Neural crest cell (in vitro differentiated cells): ENCODE data around the gene GET3. TPM values are rescaled to one million over a fixed set of nuclear protein-coding genes. Genes with fewer than 3 reads are reported as not detected.

Experiments used
- DNase-seq: peaks from one replicate; pipeline ENCODE4 v3.0.0; 2021; ENCODE audit warnings: low read depth, mixed read lengths, low spot score
- H3K27ac Mint-ChIP-seq: one replicate; pipeline ENCODE4 v1.8.0; 2021; ENCODE audit warnings: mild to moderate bottlenecking, mixed read lengths; ENCODE audit not compliant: unreplicated experiment
- H3K27me3 Mint-ChIP-seq: 2 replicates; pipeline ENCODE4 v1.8.0; 2021; ENCODE audit warnings: low read depth, mild to moderate bottlenecking, mixed read lengths
- H3K36me3 Mint-ChIP-seq: 2 replicates; pipeline ENCODE4 v1.8.0; 2021; ENCODE audit warnings: low read depth, mild to moderate bottlenecking, mixed read lengths
- H3K4me1 Mint-ChIP-seq: 2 replicates; pipeline ENCODE4 v1.8.0; 2021; ENCODE audit warnings: mixed read lengths
- H3K4me3 Mint-ChIP-seq: one replicate; pipeline ENCODE4 v1.8.0; 2021; ENCODE audit warnings: mild to moderate bottlenecking, mixed read lengths
- H3K9me3 Mint-ChIP-seq: 2 replicates; pipeline ENCODE4 v1.8.0; 2021; ENCODE audit warnings: mixed read lengths
- CTCF ChIP-seq: fragments of 200-600 bp; sonication (generic); conservative IDR thresholded peaks from 2 replicates; pipeline ENCODE4 v1.5.0; 2021; ENCODE audit warnings: antibody characterized with exemption, mild to moderate bottlenecking
- total RNA-seq: library from RNA; stranded (reverse); gene quantifications from 2 replicates; pipeline ENCODE4 v1.2.1, GENCODE V29; 2021

The GET3 gene
- total RNA-seq, 1 donor from 2014 or later, result 72.5 TPM

GRCh38 chr19:12757544-12758274 is 20.4 kb downstream of the GET3 start:
- TF ChIP-seq CTCF, result peak; percentile 97
- H3K36me3 Mint-ChIP-seq, result peaks cover 4% of the 10 kb centered on the region
- peak overlapping the region; percentile 75 for H3K27ac Mint-ChIP-seq
- peaks cover 19% of the 10 kb centered on the region for H3K27me3 Mint-ChIP-seq
- peaks cover 4% of the 10 kb centered on the region for H3K9me3 Mint-ChIP-seq
- H3K4me3 Mint-ChIP-seq, result peak overlapping the region; percentile 67
- peaks cover 17% of the 10 kb centered on the region for H3K4me1 Mint-ChIP-seq
- peak; percentile 87 for DNase-seq

GRCh38 chr19:12759686-12760085 is 22.4 kb downstream of the GET3 start:
- TF ChIP-seq CTCF, result no peak
- Mint-ChIP-seq H3K27me3 (peaks cover 7% of the 10 kb centered on the region), H3K27ac (peak overlapping the region; percentile 47), H3K36me3 (peaks cover 4% of the 10 kb centered on the region), H3K4me1 (peaks cover 17% of the 10 kb centered on the region), H3K4me3 (no peak overlapping the region), H3K9me3 (peaks cover 4% of the 10 kb centered on the region)
- no peak for DNase-seq

- no peak for DNase-seq
- peaks cover 3% of the 10 kb centered on the region for H3K27me3 Mint-ChIP-seq
- peaks cover 4% of the 10 kb centered on the region for H3K9me3 Mint-ChIP-seq
- H3K4me1 Mint-ChIP-seq, result peaks cover 11% of the 10 kb centered on the region
- no peak overlapping the region for H3K27ac Mint-ChIP-seq
- TF ChIP-seq CTCF, result no peak
- H3K36me3 Mint-ChIP-seq, result peaks cover 4% of the 10 kb centered on the region
- H3K4me3 Mint-ChIP-seq, result no peak overlapping the region
Measured at GRCh38 chr19:12763100-12763499, 25.8 kb downstream of the GET3 start.

- H3K9me3 Mint-ChIP-seq, result peaks cover 4% of the 10 kb centered on the region
- no peak overlapping the region for H3K27ac Mint-ChIP-seq
- no peak for DNase-seq
- TF ChIP-seq CTCF, result no peak
- peaks cover 4% of the 10 kb centered on the region for H3K36me3 Mint-ChIP-seq
- no peak overlapping the region for H3K4me3 Mint-ChIP-seq
- H3K27me3 Mint-ChIP-seq, result peaks cover 3% of the 10 kb centered on the region
- peaks cover 9% of the 10 kb centered on the region for H3K4me1 Mint-ChIP-seq
Measured at GRCh38 chr19:12764698-12765097, 27.4 kb downstream of the GET3 start.

- H3K4me3 Mint-ChIP-seq, result peak overlapping the region; percentile 47
- peak; percentile 75 for TF ChIP-seq CTCF
- no peaks in the 10 kb centered on the region for H3K36me3 Mint-ChIP-seq
- no peak overlapping the region for H3K27ac Mint-ChIP-seq
- peak; percentile 73 for DNase-seq
- H3K27me3 Mint-ChIP-seq, result no peaks in the 10 kb centered on the region
- H3K4me1 Mint-ChIP-seq, result peaks cover 4% of the 10 kb centered on the region
- no peaks in the 10 kb centered on the region for H3K9me3 Mint-ChIP-seq
Measured at GRCh38 chr19:12766051-12766521, 28.8 kb downstream of the GET3 start.
